Upper lobe of right lung (tissue), 1 donor: ENCODE measurements around the gene GHRH. TPM values are rescaled to one million over a fixed set of nuclear protein-coding genes. Genes with fewer than 3 reads are reported as not detected.

Source experiments
- ATAC-seq: fragments of 200-7000 bp; cut with Tn5 transposase; one replicate; pipeline ENCODE4 v1.9.1; 2020; ENCODE audit warnings: mild to moderate bottlenecking, moderate library complexity
- DNase-seq: peaks from one replicate; pipeline ENCODE4 v3.0.0-alpha.2; 2020
- H3K27ac ChIP-seq: fragments of 200-600 bp; one replicate; pipeline ENCODE4 v1.8.0; 2022
- H3K27me3 ChIP-seq: fragments of 200-600 bp; one replicate; pipeline ENCODE4 v1.8.0; 2022; ENCODE audit warnings: mild to moderate bottlenecking
- H3K36me3 ChIP-seq: fragments of 200-600 bp; one replicate; pipeline ENCODE4 v1.8.0; 2022
- H3K4me1 ChIP-seq: fragments of 200-600 bp; one replicate; pipeline ENCODE4 v1.8.0; 2022
- H3K4me3 ChIP-seq: fragments of 200-600 bp; one replicate; pipeline ENCODE4 v1.8.0; 2022; ENCODE audit warnings: mild to moderate bottlenecking
- H3K9me3 ChIP-seq: fragments of 200-600 bp; one replicate; pipeline ENCODE4 v1.8.0; 2022
- intact Hi-C: fragments of 100-400 bp; cut with DNase I; formaldehyde crosslinking; loops from one replicate; pipeline ENCODE4 v1.11.0; 2022
- total RNA-seq: library from RNA; stranded (reverse); fragmentation: NEBNext Ultra II Directional; extraction: Animal tissue kit (Norgen Biotek cat#: 25700); gene quantifications from one replicate; pipeline ENCODE4 v1.2.1, GENCODE V29; 2021
- TF ChIP-seq, protein P1 (sequence below): fragments of 200-600 bp; IDR thresholded peaks from one replicate; pipeline ENCODE4 v1.8.0; 2022; ENCODE audit warnings: antibody characterized with exemption
- donor health status: DM: no; HTN: yes; CAD: no; lungs with severe emphysema.

The GHRH gene
- total RNA-seq, 1 donor from 2014 or later: not detected

DNA sequence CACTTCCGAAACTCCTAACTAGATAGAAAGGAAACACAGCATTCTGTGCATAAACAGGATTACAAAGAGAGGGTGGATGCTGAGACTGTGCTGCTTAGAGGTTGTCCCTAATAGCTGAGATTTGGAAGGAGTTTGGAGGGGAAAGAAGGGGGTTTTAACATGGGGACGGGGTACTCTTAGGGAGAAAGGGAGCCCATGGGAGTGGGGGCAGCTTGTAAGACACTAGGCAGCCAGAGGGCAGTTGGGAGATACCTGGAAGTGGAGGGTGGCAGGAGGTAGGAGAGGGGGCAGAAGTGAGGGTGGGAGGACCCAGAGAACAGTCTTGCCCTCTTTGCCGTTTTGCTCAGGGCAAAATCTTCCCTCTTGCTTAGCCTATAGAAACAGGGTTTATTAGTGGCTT, 44.2 kb upstream of the GHRH start:
- TF ChIP-seq, protein P1, sequence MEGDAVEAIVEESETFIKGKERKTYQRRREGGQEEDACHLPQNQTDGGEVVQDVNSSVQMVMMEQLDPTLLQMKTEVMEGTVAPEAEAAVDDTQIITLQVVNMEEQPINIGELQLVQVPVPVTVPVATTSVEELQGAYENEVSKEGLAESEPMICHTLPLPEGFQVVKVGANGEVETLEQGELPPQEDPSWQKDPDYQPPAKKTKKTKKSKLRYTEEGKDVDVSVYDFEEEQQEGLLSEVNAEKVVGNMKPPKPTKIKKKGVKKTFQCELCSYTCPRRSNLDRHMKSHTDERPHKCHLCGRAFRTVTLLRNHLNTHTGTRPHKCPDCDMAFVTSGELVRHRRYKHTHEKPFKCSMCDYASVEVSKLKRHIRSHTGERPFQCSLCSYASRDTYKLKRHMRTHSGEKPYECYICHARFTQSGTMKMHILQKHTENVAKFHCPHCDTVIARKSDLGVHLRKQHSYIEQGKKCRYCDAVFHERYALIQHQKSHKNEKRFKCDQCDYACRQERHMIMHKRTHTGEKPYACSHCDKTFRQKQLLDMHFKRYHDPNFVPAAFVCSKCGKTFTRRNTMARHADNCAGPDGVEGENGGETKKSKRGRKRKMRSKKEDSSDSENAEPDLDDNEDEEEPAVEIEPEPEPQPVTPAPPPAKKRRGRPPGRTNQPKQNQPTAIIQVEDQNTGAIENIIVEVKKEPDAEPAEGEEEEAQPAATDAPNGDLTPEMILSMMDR: no peak
- H3K27ac ChIP-seq: no peak overlapping the region
- no peak for ATAC-seq
- intact Hi-C loops: no loop called here
- peaks cover 60% of the 10 kb centered on the region for H3K36me3 ChIP-seq
- no peak for DNase-seq
- H3K4me1 ChIP-seq: peaks cover 14% of the 10 kb centered on the region
- H3K9me3 ChIP-seq: no peaks in the 10 kb centered on the region
- H3K27me3 ChIP-seq: no peaks in the 10 kb centered on the region
- no peak overlapping the region for H3K4me3 ChIP-seq

DNA sequence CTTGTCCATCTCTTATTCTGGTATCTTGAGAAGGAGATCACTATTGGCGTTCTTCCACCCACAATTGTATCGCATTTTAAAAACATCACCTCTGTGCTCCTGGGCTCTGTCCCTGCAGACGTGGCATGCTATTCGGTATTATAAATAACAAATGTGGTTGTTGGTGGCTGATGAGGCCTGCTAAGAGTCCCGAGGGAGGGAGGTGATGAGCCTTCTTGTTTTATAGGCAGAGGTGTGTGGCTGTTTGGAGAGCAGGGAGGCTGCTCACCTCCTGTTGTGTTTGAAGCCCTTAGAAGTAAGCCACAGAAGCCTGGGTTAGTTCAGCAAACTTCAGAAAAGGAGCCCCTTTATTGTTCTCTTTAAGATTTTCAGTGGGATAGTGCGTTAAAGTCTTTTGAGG, 43.5 kb upstream of the GHRH start:
- DNase-seq: no peak
- Histone ChIP-seq H3K27ac (no peak overlapping the region), H3K4me1 (peaks cover 14% of the 10 kb centered on the region), H3K27me3 (no peaks in the 10 kb centered on the region), H3K36me3 (peaks cover 60% of the 10 kb centered on the region), H3K9me3 (no peaks in the 10 kb centered on the region), H3K4me3 (no peak overlapping the region)
- no peak for ATAC-seq
- TF ChIP-seq, protein P1: no peak
- intact Hi-C loops: no loop called here

DNA sequence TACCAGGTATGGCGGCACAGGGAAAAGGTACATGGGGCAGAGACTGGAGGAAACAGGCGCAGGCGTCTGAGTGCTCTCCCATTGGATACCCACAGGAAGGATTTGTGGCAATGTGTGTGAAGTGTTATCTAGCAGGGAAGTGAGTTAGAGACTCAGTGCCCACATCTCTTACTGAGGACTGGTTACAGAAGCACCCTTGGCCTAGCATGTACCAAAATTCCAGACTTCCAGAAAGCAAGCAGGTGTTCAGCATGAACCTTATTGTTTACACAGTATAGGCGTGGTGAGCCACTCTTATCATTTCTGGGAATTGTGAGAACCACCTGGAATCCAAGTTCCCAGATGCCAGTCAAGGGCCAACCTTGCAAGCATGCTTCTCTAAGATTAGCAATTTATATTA, 42.0 kb upstream of the GHRH start:
- peaks cover 57% of the 10 kb centered on the region for H3K36me3 ChIP-seq
- no peak overlapping the region for H3K27ac ChIP-seq
- ATAC-seq (peak; percentile 77), DNase-seq (no peak)
- H3K4me3 ChIP-seq: no peak overlapping the region
- no peaks in the 10 kb centered on the region for H3K27me3 ChIP-seq
- H3K9me3 ChIP-seq: no peaks in the 10 kb centered on the region
- intact Hi-C loops: no loop called here
- TF ChIP-seq, protein P1: no peak
- peaks cover 19% of the 10 kb centered on the region for H3K4me1 ChIP-seq

DNA sequence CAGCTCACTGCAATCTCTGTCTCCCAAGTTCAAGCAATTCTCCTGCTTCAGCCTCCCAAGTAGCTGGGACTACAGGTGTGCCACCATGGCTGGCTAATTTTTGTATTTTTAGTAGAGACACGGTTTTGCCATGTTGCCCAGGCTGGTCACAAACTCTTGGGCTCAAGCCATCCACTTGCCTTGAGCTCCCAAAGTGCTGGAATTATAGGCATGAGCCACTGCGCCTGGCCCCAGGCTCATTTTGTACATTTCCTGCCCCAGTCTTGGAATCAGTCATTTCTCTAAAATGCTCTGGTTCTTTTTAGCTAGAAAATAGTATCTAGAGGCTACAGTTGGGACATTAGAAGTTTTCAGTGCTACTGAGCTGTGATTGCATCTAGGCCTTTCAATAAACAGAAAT, 41.4 kb upstream of the GHRH start:
- intact Hi-C loops: no loop called here
- ATAC-seq (no peak), DNase-seq (no peak)
- Histone ChIP-seq H3K9me3 (no peaks in the 10 kb centered on the region), H3K4me1 (peaks cover 16% of the 10 kb centered on the region), H3K4me3 (no peak overlapping the region), H3K27me3 (no peaks in the 10 kb centered on the region), H3K27ac (no peak overlapping the region), H3K36me3 (peaks cover 52% of the 10 kb centered on the region)
- TF ChIP-seq, protein P1: no peak

DNA sequence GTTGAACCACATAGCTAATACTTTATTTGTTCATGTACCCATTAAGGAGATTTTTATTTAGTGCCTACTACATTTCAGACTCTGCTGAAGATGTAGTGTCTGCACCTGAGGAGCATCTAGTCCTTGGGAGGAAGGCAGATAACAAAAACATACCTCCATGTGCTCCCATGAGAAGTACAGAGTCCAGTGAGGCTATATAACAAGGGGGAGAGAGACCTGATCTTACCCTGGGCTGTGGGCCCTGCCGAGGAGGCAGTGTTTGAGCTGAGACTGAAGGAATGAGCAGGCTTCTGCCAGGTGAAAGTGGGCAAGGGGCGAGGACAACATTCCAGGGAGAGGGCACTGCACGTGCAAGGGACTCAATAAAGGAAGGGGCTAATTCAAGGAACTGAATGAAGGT, 39.9 kb upstream of the GHRH start:
- Histone ChIP-seq H3K9me3 (no peaks in the 10 kb centered on the region), H3K27me3 (no peaks in the 10 kb centered on the region), H3K4me1 (peaks cover 22% of the 10 kb centered on the region), H3K36me3 (peaks cover 42% of the 10 kb centered on the region), H3K27ac (no peak overlapping the region), H3K4me3 (no peak overlapping the region)
- no peak for DNase-seq
- no peak for ATAC-seq
- TF ChIP-seq, protein P1: no peak
- intact Hi-C loops: no loop called here

DNA sequence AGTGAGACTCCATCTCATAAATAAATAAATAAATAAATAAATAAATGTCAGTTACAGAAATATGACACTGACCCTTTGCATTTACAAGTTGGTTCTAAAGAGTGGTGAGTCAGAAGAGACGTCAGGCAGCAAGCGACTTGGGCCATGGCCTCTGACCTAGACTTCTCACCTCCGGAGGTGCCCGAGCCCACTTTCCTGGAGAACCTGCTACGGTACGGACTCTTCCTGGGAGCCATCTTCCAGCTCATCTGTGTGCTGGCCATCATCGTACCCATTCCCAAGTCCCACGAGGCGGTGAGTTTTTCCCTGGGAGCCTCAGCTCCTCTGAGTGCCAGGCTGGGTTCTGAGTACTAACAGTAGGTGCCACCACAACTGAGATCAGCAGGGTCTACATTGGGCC, 39.5 kb upstream of the GHRH start:
- Histone ChIP-seq H3K27me3 (no peaks in the 10 kb centered on the region), H3K4me1 (peaks cover 22% of the 10 kb centered on the region), H3K9me3 (no peaks in the 10 kb centered on the region), H3K4me3 (no peak overlapping the region), H3K27ac (no peak overlapping the region), H3K36me3 (peaks cover 40% of the 10 kb centered on the region)
- ATAC-seq: no peak
- no peak for DNase-seq
- intact Hi-C loops: no loop called here
- TF ChIP-seq, protein P1: no peak
